ENCODE measurements around the gene CYFIP2. TPM values are rescaled to one million over a fixed set of nuclear protein-coding genes. Genes with fewer than 3 reads are reported as not detected.

Gene CYFIP2
- total RNA-seq, 1 donor from 2014 or later = 27.7 TPM

DNA sequence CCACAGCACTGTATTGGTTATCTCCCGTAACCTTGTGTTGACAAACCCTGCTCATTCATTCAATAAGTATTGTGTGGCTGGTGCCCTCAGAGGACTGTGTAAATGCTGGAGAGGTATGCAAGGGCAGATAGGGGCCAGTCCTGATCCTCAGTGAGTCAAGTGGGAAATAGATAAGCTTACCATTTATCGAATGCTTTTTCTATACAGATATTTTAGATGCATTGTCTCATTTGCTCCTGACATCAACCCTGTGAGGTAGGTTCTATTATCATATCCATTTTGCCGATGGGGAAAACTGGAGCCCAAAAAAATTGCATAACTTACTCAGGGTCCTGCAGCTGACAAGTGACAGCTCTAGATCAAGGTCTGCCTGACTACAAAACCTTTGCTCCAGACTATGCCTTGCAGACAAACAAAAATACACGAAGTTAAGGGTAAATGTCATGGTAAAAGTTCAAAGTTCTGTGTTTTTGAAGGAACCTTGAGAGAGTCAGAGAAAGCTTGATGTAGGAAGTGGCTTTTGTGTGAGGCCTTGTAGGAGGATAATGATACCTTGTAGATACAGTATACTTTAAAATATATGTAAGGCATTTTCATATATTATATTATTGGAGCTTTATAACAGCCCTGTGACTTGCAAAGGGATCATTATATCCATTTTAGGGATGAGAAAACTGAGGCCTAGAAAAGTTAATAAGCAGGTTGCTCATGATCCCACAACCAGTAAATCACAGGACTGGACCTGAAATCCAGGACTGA, 22.7 kb downstream of the CYFIP2 start:
- H3K36me3 ChIP-seq = no peaks in the 10 kb centered on the region
- H3K27ac ChIP-seq = no peak overlapping the region
- H3K4me3 ChIP-seq = no peak overlapping the region
- intact Hi-C loops (cut with DNase I) = no loop called here
- no peaks in the 10 kb centered on the region for H3K4me1 ChIP-seq
- TF ChIP-seq POLR2AphosphoS5 (IDR thresholded peaks at IDR 0.05; ENCODE audit: insufficient read depth in 1 of 2, low read depth in 1 of 2) = no peak
- TF ChIP-seq CTCF (IDR thresholded peaks at IDR 0.05) = no peak
- no peak for TF ChIP-seq POLR2A (IDR thresholded peaks at IDR 0.05)
- no peak for DNase-seq (ENCODE audit: extremely low spot score in 2 of 2)
- no peaks in the 10 kb centered on the region for H3K27me3 ChIP-seq
- H3K9me3 ChIP-seq = no peaks in the 10 kb centered on the region

GRCh38 chr5:157289164-157289819, 23.4 kb downstream of the CYFIP2 start:
- no peak for DNase-seq (ENCODE audit: extremely low spot score in 2 of 2)
- Histone ChIP-seq H3K27ac (no peak overlapping the region), H3K9me3 (no peaks in the 10 kb centered on the region), H3K36me3 (no peaks in the 10 kb centered on the region), H3K4me1 (no peaks in the 10 kb centered on the region), H3K4me3 (no peak overlapping the region), H3K27me3 (no peaks in the 10 kb centered on the region)
- intact Hi-C loops (cut with DNase I) = no loop called here
- TF ChIP-seq CTCF (IDR thresholded peaks at IDR 0.05) (no peak), POLR2AphosphoS5 (IDR thresholded peaks at IDR 0.05; ENCODE audit: insufficient read depth in 1 of 2, low read depth in 1 of 2) (no peak), POLR2A (IDR thresholded peaks at IDR 0.05) (no peak)

GRCh38 chr5:157290156-157290980, 24.4 kb downstream of the CYFIP2 start:
- Histone ChIP-seq H3K4me3 (no peak overlapping the region), H3K4me1 (no peaks in the 10 kb centered on the region), H3K9me3 (no peaks in the 10 kb centered on the region), H3K36me3 (no peaks in the 10 kb centered on the region), H3K27ac (no peak overlapping the region), H3K27me3 (no peaks in the 10 kb centered on the region)
- TF ChIP-seq CTCF (IDR thresholded peaks at IDR 0.05) (no peak), POLR2AphosphoS5 (IDR thresholded peaks at IDR 0.05; ENCODE audit: insufficient read depth in 1 of 2, low read depth in 1 of 2) (no peak), POLR2A (IDR thresholded peaks at IDR 0.05) (no peak)
- intact Hi-C loops (cut with DNase I) = no loop called here
- peak in 1 of 2 donors; percentile 54 for DNase-seq (ENCODE audit: extremely low spot score in 2 of 2)

- no peak for DNase-seq (ENCODE audit: extremely low spot score in 2 of 2)
- Histone ChIP-seq H3K36me3 (no peaks in the 10 kb centered on the region), H3K4me1 (no peaks in the 10 kb centered on the region), H3K4me3 (no peak overlapping the region), H3K27me3 (no peaks in the 10 kb centered on the region), H3K9me3 (no peaks in the 10 kb centered on the region), H3K27ac (no peak overlapping the region)
- intact Hi-C loops (cut with DNase I) = no loop called here
- TF ChIP-seq CTCF (IDR thresholded peaks at IDR 0.05) (no peak), POLR2AphosphoS5 (IDR thresholded peaks at IDR 0.05; ENCODE audit: insufficient read depth in 1 of 2, low read depth in 1 of 2) (no peak), POLR2A (IDR thresholded peaks at IDR 0.05) (no peak)
These were observed 25.2 kb downstream of the CYFIP2 start for GRCh38 chr5:157290981-157291711.
